ENCODE measurements around the gene HSD17B11.

The HSD17B11 gene, protein sequence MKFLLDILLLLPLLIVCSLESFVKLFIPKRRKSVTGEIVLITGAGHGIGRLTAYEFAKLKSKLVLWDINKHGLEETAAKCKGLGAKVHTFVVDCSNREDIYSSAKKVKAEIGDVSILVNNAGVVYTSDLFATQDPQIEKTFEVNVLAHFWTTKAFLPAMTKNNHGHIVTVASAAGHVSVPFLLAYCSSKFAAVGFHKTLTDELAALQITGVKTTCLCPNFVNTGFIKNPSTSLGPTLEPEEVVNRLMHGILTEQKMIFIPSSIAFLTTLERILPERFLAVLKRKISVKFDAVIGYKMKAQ

DNA sequence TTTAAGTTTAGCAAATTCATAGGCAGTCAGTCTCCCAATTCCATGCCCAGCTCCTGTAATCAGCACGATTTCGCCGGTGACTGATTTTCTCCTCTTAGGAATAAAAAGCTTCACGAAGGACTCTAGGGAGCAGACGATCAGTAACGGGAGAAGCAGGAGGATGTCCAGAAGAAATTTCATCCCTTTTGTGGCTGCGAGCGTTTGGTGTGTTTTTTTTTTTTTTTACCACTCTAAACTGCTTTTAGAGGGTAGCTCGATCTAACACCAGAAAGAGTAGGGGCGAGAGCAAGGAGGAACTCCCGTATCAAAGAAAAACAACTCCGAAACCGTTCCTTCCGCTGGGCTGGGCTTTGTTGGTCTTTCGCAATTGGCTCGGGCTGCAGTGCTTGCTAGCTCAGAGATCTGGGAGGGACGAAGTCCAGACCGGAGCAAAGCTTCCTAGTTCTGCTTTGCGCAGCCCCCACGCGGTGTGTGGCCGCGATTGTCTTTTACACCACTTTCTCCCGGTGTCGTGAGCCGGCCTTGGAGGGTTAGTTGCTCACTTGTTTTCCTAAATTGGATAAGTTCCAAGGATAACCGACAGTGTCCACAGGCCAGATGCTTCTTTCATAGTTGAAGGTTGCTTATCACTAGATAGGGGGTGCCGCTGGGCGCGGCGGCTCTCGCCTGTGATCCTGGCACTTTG, at the start of gene HSD17B11:
HSD17B11 (minus strand) TSS at position 298 of the 685 bp plus-strand sequence; CDS start at position 180, 118 bp downstream.
- H3K4me3 ChIP-seq (ENCODE audit: low read length) = peak within 1 kb of the TSS; percentile 74
- TF ChIP-seq, protein P1, sequence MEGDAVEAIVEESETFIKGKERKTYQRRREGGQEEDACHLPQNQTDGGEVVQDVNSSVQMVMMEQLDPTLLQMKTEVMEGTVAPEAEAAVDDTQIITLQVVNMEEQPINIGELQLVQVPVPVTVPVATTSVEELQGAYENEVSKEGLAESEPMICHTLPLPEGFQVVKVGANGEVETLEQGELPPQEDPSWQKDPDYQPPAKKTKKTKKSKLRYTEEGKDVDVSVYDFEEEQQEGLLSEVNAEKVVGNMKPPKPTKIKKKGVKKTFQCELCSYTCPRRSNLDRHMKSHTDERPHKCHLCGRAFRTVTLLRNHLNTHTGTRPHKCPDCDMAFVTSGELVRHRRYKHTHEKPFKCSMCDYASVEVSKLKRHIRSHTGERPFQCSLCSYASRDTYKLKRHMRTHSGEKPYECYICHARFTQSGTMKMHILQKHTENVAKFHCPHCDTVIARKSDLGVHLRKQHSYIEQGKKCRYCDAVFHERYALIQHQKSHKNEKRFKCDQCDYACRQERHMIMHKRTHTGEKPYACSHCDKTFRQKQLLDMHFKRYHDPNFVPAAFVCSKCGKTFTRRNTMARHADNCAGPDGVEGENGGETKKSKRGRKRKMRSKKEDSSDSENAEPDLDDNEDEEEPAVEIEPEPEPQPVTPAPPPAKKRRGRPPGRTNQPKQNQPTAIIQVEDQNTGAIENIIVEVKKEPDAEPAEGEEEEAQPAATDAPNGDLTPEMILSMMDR (conservative IDR thresholded peaks at IDR 0.05; ENCODE audit: low read depth, low read length) = peak; percentile 29

DNA sequence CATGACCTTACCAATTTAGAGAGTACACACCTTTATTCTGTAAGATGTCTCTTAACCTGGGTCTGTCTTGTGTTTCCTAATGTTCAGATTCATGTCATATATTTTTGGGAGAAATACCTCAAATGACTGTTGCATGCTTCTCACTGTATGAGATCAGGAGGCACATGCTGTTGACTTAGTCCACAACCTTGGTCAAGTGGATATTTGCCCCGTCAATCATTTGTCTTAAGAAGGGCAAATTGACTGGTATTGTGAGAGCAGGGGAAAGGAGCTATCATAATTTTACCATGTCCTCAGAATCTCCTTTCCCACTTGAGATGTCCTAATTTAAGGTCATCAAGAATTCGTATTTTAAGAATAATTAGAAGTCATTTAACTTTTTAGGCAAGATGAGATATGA, 42.4 kb upstream of the HSD17B11 start:
- DNase-seq (ENCODE audit: low read depth) = no peak
- TF ChIP-seq, protein P1 (conservative IDR thresholded peaks at IDR 0.05; ENCODE audit: low read depth, low read length) = no peak
- H3K4me3 ChIP-seq (ENCODE audit: low read length) = no peak overlapping the region

More for the DNA sequence above, at the start of gene HSD17B11:
- DNase-seq (ENCODE audit: low read depth) = peak; percentile 77

DNA sequence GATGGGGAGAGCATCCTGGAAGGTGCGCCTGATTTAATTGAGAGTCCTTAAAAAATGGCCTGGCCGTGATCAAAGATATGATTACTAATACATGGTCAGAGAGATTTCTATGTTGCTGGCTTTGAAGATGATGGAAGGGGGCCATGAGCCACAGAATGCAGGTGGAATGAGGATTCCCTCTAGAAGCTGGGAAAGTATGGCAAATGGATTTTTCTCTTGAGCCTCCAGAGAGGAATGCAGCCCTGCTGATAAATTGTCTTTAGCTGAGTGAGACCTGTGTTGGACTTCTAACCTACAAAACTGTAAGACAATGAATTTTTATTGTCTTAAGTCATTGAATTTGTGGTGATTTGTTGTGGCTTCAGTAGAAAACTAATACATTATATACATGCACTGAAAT, 39.0 kb upstream of the HSD17B11 start:
- H3K4me3 ChIP-seq (ENCODE audit: low read length) = no peak overlapping the region
- TF ChIP-seq, protein P1 (conservative IDR thresholded peaks at IDR 0.05; ENCODE audit: low read depth, low read length) = no peak
- DNase-seq (ENCODE audit: low read depth) = no peak

DNA sequence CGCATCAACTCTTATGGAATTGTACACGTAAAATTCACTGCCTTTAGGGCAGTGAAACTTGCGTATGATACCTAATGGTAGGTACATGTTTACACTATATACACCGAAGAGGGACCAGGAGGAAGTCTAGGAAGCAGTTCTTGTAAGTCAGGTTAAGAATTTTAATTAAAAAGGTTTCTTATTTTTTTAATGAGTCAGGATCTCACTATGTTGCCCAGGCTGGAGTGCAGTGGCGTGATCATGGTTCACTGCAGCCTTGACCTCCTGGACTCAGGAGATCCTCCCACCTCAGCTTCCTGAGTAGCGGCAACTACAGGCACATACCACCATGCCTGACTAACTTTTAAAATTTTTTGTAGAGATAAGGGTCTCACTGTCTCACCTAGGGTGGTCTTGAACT, 38.0 kb upstream of the HSD17B11 start:
- DNase-seq (ENCODE audit: low read depth) = no peak
- H3K4me3 ChIP-seq (ENCODE audit: low read length) = no peak overlapping the region
- TF ChIP-seq, protein P1 (conservative IDR thresholded peaks at IDR 0.05; ENCODE audit: low read depth, low read length) = no peak

DNA sequence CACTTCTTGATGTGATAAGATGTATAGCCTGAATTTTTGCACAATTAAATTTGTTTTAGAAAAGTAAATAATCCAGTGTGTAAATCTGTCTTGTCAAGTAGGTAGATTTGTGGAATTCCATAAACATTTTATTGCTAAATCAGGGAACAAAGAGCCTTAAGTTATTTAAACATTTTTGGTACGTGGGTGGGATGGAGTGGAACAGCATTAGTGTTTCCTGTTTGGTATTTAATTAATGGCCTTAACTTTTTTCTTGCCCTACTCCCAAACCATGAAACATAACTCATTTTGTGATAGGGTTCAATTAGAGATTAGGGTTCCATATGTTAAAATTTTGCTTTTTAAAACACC, 36.5 kb upstream of the HSD17B11 start:
- TF ChIP-seq, protein P1 (conservative IDR thresholded peaks at IDR 0.05; ENCODE audit: low read depth, low read length) = no peak
- no peak overlapping the region for H3K4me3 ChIP-seq (ENCODE audit: low read length)
- DNase-seq (ENCODE audit: low read depth) = peak; percentile 34

DNA sequence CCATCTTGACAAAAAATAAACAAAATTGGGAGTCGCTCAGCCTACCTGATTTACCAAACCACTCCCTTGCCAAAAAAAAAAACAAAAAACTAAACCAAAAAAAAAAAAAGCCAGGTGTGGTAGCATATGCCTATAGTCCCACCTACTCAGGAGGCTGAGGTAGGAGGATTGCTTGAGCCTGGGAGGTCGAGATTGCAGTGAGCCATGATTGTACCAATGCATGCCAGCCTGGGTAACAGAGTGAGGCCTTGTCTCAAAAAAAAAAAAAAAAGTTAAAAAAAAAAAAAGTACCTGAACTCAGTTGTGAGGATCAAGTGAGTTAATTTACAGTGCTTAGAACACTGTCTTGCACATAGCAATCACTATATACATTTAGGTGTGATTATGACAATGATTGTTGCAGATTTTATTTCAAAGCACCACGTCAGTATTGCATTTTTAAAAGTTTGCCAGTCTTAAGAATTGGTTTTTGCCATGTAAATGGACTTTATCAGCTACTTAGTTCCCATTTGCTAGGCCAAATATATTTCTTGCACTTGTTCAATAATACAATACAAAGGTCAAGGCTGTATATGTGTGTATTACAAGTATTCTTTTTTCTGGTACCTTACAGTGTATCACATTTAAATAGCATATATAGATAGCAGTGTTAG, 36.0 kb upstream of the HSD17B11 start:
- no peak overlapping the region for H3K4me3 ChIP-seq (ENCODE audit: low read length)
- no peak for DNase-seq (ENCODE audit: low read depth)
- TF ChIP-seq, protein P1 (conservative IDR thresholded peaks at IDR 0.05; ENCODE audit: low read depth, low read length) = no peak
